ENCODE results near the gene FAM168A. TPM values are rescaled to one million over a fixed set of nuclear protein-coding genes. Genes with fewer than 3 reads are reported as not detected.

Gene FAM168A
- total RNA-seq, 3 donors from 2014 or later (not counting 1 experiment from before 2014, with no cell fraction given), result 27.4 to 39.8 (median 30.4) TPM

- no peaks in the 10 kb centered on the region for H3K9me3 ChIP-seq (ENCODE audit: control insufficient read depth, insufficient read depth, low read length)
- intact Hi-C loops (cut with micrococcal nuclease), result no loop called here
- no peaks in the 10 kb centered on the region for H3K36me3 ChIP-seq (ENCODE audit: control insufficient read depth, insufficient read depth, low read length)
- TF ChIP-seq, protein P1, sequence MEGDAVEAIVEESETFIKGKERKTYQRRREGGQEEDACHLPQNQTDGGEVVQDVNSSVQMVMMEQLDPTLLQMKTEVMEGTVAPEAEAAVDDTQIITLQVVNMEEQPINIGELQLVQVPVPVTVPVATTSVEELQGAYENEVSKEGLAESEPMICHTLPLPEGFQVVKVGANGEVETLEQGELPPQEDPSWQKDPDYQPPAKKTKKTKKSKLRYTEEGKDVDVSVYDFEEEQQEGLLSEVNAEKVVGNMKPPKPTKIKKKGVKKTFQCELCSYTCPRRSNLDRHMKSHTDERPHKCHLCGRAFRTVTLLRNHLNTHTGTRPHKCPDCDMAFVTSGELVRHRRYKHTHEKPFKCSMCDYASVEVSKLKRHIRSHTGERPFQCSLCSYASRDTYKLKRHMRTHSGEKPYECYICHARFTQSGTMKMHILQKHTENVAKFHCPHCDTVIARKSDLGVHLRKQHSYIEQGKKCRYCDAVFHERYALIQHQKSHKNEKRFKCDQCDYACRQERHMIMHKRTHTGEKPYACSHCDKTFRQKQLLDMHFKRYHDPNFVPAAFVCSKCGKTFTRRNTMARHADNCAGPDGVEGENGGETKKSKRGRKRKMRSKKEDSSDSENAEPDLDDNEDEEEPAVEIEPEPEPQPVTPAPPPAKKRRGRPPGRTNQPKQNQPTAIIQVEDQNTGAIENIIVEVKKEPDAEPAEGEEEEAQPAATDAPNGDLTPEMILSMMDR (IDR thresholded peaks at IDR 0.05), result no peak
- Mint-ChIP-seq H3K4me3 (no peak overlapping the region), H3K4me1 (peaks cover 9 to 18% of the 10 kb centered on the region in 2 donors), H3K36me3 (no peaks in the 10 kb centered on the region), H3K9me3 (no peaks in the 10 kb centered on the region), H3K27me3 (ENCODE audit: low read depth in 2 of 2) (no peaks in the 10 kb centered on the region), H3K27ac (peak overlapping the region in 1 of 2 donors; percentile 52)
- H3K27me3 ChIP-seq (ENCODE audit: control insufficient read depth, insufficient read depth, low read length), result no peaks in the 10 kb centered on the region
- H3K4me3 ChIP-seq (ENCODE audit: low read length), result no peak overlapping the region
- 54% methylated on average over 6 of the region's 6 CpGs for WGBS (ENCODE audit: insufficient coverage)
- no peak overlapping the region for H3K27ac ChIP-seq (ENCODE audit: low read length)
- peaks cover 28% of the 10 kb centered on the region for H3K4me1 ChIP-seq (ENCODE audit: control insufficient read depth, insufficient read depth, low read length)
- ATAC-seq (no peak), DNase-seq (no peak)
Measured at GRCh38 chr11:73372375-73372993, 225.4 kb downstream of the FAM168A start.

DNA sequence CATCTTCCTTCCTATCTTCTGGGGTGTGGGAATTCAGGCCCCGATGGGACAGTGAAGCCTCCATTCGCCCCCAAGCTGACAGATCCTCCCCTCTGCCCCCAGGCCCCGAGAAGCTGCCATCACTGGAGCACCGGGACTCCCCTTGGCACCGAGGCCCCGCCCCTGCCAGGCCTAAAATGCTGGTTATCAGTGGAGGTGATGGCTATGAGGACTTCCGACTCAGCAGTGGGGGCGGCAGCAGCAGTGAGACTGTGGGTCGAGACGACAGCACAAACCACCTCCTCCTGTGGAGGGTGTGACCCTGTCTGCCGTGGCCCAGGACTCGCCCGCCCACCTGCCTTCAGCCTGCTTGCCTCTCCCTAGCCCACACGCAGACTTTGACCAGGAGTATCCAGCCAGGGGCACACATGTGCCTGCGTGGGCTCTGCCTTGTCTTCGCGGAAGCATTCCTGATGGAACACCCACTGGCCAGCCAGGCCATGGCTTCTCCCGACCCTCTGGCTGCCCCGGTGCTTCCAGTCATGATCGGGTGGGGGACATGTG lies 230.4 kb downstream of the FAM168A start:
- 84% methylated on average over 20 of the region's 20 CpGs for WGBS (ENCODE audit: insufficient coverage)
- Histone ChIP-seq H3K27ac (ENCODE audit: low read length) (no peak overlapping the region), H3K4me1 (ENCODE audit: control insufficient read depth, insufficient read depth, low read length) (peaks cover 35% of the 10 kb centered on the region), H3K27me3 (ENCODE audit: control insufficient read depth, insufficient read depth, low read length) (no peaks in the 10 kb centered on the region), H3K36me3 (ENCODE audit: control insufficient read depth, insufficient read depth, low read length) (no peaks in the 10 kb centered on the region), H3K4me3 (ENCODE audit: low read length) (no peak overlapping the region), H3K9me3 (ENCODE audit: control insufficient read depth, insufficient read depth, low read length) (no peaks in the 10 kb centered on the region)
- Mint-ChIP-seq H3K36me3 (no peaks in the 10 kb centered on the region), H3K27ac (peak overlapping the region; percentile 85 to 93), H3K4me3 (no peak overlapping the region), H3K9me3 (no peaks in the 10 kb centered on the region), H3K27me3 (ENCODE audit: low read depth in 2 of 2) (no peaks in the 10 kb centered on the region), H3K4me1 (peaks cover 16% of the 10 kb centered on the region in 2 donors)
- ATAC-seq (no peak), DNase-seq (no peak)
- intact Hi-C loops (cut with micrococcal nuclease), result no loop called here
- TF ChIP-seq, protein P1 (IDR thresholded peaks at IDR 0.05), result no peak

GRCh38 chr11:73366953-73367352 lies 231.0 kb downstream of the FAM168A start:
- Mint-ChIP-seq H3K4me3 (peak overlapping the region; percentile 40), H3K36me3 (no peaks in the 10 kb centered on the region), H3K27ac (peak overlapping the region; percentile 85 to 93), H3K4me1 (peaks cover 16% of the 10 kb centered on the region in 2 donors), H3K9me3 (no peaks in the 10 kb centered on the region), H3K27me3 (ENCODE audit: low read depth in 2 of 2) (no peaks in the 10 kb centered on the region)
- peak overlapping the region; percentile 86 for H3K27ac ChIP-seq (ENCODE audit: low read length)
- H3K4me1 ChIP-seq (ENCODE audit: control insufficient read depth, insufficient read depth, low read length), result peaks cover 29% of the 10 kb centered on the region
- no peak overlapping the region for H3K4me3 ChIP-seq (ENCODE audit: low read length)
- H3K27me3 ChIP-seq (ENCODE audit: control insufficient read depth, insufficient read depth, low read length), result no peaks in the 10 kb centered on the region
- no peak for DNase-seq
- TF ChIP-seq, protein P1 (IDR thresholded peaks at IDR 0.05), result no peak
- ATAC-seq, result no peak
- no peaks in the 10 kb centered on the region for H3K9me3 ChIP-seq (ENCODE audit: control insufficient read depth, insufficient read depth, low read length)
- no peaks in the 10 kb centered on the region for H3K36me3 ChIP-seq (ENCODE audit: control insufficient read depth, insufficient read depth, low read length)
- WGBS (ENCODE audit: insufficient coverage), result 87% methylated on average over 6 of the region's 6 CpGs
- intact Hi-C loops (cut with micrococcal nuclease), result no loop called here

GRCh38 chr11:73366265-73366610 lies 231.7 kb downstream of the FAM168A start:
- H3K9me3 Mint-ChIP-seq, result no peaks in the 10 kb centered on the region
- peak; percentile 91 to 93 (median 92) for ATAC-seq
- peak overlapping the region; percentile 72 for H3K4me3 Mint-ChIP-seq
- TF ChIP-seq, protein P1 (IDR thresholded peaks at IDR 0.05), result no peak
- peaks cover 29% of the 10 kb centered on the region for H3K4me1 ChIP-seq (ENCODE audit: control insufficient read depth, insufficient read depth, low read length)
- peak overlapping the region; percentile 86 for H3K27ac ChIP-seq (ENCODE audit: low read length)
- H3K27me3 Mint-ChIP-seq (ENCODE audit: low read depth in 2 of 2), result no peaks in the 10 kb centered on the region
- no peak overlapping the region for H3K4me3 ChIP-seq (ENCODE audit: low read length)
- H3K27ac Mint-ChIP-seq, result peak overlapping the region; percentile 85 to 93
- no peaks in the 10 kb centered on the region for H3K27me3 ChIP-seq (ENCODE audit: control insufficient read depth, insufficient read depth, low read length)
- H3K9me3 ChIP-seq (ENCODE audit: control insufficient read depth, insufficient read depth, low read length), result no peaks in the 10 kb centered on the region
- peaks cover 16% of the 10 kb centered on the region in 2 donors for H3K4me1 Mint-ChIP-seq
- no peaks in the 10 kb centered on the region for H3K36me3 ChIP-seq (ENCODE audit: control insufficient read depth, insufficient read depth, low read length)
- peak in 1 of 2 donors; percentile 75 for DNase-seq
- H3K36me3 Mint-ChIP-seq, result no peaks in the 10 kb centered on the region
- WGBS (ENCODE audit: insufficient coverage), result 32% methylated on average over 4 of the region's 4 CpGs
- intact Hi-C loops (cut with micrococcal nuclease), result no loop called here

Data from natural killer cell (primary cell).